Measurements from ENCODE around the gene SHPK.
A peak's percentile ranks its signal among the peaks of the same experiment; 100 is the strongest.

Gene SHPK

DNA sequence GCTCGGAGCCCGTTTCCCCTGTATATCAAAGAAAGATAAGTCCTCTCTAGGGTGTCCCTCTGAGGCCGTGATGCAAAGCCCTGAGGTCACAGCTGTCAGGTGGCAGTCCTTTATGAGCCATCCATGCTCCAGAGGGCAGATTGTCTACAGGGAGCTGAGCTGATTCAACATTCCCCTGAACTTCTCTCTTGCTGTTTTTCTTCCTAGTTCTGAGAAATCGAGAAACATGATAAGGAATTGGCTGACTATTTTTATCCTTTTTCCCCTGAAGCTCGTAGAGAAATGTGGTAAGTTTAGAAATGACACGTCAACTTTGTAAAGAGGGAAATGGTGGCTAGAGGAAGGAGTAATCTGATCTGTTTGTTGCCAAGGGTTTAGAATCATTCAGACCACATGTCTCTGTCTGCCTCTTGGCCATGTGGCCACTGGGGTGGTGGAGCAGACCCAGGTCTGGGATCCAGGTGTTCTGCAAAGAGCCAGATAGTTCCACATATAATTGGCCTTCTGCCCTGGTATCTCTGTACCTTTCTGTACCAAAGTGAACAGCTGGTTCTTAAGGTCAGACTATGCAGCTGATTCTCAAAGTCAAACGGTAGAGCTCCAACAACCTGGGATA, 4.0 kb upstream of the SHPK start:
- ATAC-seq, result no peak
- TF ChIP-seq ZFP3 (CRISPR knock-in tag; IDR thresholded peaks at IDR 0.05), result no peak
- no peak for TF ChIP-seq TCF4 (CRISPR knock-in tag; IDR thresholded peaks at IDR 0.05; ENCODE audit: borderline replicate concordance)
- TF ChIP-seq GLIS3 (CRISPR knock-in tag; IDR thresholded peaks at IDR 0.05), result no peak
- TF ChIP-seq, protein P1, sequence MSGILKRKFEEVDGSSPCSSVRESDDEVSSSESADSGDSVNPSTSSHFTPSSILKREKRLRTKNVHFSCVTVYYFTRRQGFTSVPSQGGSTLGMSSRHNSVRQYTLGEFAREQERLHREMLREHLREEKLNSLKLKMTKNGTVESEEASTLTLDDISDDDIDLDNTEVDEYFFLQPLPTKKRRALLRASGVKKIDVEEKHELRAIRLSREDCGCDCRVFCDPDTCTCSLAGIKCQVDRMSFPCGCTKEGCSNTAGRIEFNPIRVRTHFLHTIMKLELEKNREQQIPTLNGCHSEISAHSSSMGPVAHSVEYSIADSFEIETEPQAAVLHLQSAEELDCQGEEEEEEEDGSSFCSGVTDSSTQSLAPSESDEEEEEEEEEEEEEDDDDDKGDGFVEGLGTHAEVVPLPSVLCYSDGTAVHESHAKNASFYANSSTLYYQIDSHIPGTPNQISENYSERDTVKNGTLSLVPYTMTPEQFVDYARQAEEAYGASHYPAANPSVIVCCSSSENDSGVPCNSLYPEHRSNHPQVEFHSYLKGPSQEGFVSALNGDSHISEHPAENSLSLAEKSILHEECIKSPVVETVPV (CRISPR knock-in tag; IDR thresholded peaks at IDR 0.05), result no peak
- TF ChIP-seq BACH2 (CRISPR knock-in tag; IDR thresholded peaks at IDR 0.05; ENCODE audit: borderline replicate concordance), result no peak
- no peak for TF ChIP-seq ISL1 (CRISPR knock-in tag; IDR thresholded peaks at IDR 0.05)
- no peak for TF ChIP-seq ZNF8 (CRISPR knock-in tag; IDR thresholded peaks at IDR 0.05)
- TF ChIP-seq TOX (CRISPR knock-in tag; IDR thresholded peaks at IDR 0.05; ENCODE audit: borderline replicate concordance), result no peak
- TF ChIP-seq SNAI2 (CRISPR knock-in tag; IDR thresholded peaks at IDR 0.05), result no peak
- no peak for TF ChIP-seq ZNF70 (CRISPR knock-in tag; IDR thresholded peaks at IDR 0.05)
- TF ChIP-seq ESRRG (CRISPR knock-in tag; IDR thresholded peaks at IDR 0.05), result no peak
- no peak for TF ChIP-seq CSDC2 (CRISPR knock-in tag; IDR thresholded peaks at IDR 0.05)

DNA sequence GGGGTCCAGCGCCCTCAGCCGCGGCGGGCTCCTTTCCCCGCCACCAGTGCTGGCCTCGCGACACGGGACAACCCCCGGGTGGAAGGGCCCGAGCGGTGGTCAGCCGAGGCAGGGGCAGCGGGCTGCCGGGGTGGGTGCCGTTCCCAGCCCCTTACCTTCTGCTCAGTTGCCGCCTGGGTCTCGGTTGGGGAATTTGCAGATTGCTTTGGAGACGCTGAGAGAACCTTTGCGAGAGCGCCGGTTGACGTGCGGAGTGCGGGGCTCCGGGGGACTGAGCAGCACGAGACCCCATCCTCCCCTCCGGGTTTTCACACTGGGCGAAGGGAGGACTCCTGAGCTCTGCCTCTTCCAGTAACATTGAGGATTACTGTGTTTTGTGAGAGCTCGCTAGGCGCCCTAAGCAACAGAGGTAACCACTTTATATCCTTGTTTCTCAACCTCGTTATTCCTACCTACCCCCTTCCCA, 891 bp upstream of the SHPK start:
- no peak for TF ChIP-seq ZNF8 (CRISPR knock-in tag; IDR thresholded peaks at IDR 0.05)
- TF ChIP-seq, protein P1 (CRISPR knock-in tag; IDR thresholded peaks at IDR 0.05), result no peak
- peak; percentile 16 for ATAC-seq

DNA sequence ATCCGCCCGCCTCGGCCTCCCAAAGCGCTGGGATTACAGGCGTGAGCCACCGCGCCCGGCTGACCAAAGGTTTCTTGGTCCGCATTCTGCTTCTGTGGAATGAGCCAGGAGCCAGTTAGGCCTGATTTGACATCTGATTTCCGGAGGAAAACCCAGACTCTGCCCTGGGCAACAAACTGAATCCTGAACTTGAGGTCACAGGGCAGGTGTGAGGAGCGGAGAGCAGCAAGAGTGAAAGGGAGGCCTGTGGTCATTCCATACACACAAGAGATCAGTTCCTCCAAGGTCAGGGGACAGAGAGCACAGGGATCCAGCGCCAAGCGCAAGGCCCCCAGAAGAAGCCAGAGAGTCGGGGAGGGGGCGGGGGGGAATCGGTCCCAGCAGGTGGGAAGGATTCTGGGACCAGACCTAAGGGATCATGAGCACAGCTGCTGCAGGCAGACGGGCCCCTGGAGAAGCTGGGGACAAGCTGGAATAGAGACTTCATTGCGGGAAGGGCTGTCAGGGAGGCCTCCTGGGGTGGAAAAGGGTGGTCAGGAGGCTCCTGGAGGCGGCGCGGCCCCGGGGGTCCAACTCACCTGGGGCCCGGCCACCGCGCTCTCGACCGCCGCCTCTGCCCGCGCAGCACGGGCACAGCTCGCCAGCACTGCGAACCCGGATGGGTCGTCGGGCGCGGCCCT, 436 bp downstream of the SHPK start:
- ATAC-seq, result peak; percentile 4
- TF ChIP-seq ZNF8 (CRISPR knock-in tag; IDR thresholded peaks at IDR 0.05) (no peak), BACH2 (CRISPR knock-in tag; IDR thresholded peaks at IDR 0.05; ENCODE audit: borderline replicate concordance) (no peak), ZNF565 (CRISPR knock-in tag; conservative IDR thresholded peaks at IDR 0.05; ENCODE audit: low read depth) (no peak), ISL1 (CRISPR knock-in tag; IDR thresholded peaks at IDR 0.05) (no peak), CSDC2 (CRISPR knock-in tag; IDR thresholded peaks at IDR 0.05) (no peak), TCF4 (CRISPR knock-in tag; IDR thresholded peaks at IDR 0.05; ENCODE audit: borderline replicate concordance) (no peak), ZC3H10 (CRISPR knock-in tag; IDR thresholded peaks at IDR 0.05) (no peak), PPARA (CRISPR knock-in tag; IDR thresholded peaks at IDR 0.05; ENCODE audit: borderline replicate concordance) (no peak), SNAI2 (CRISPR knock-in tag; IDR thresholded peaks at IDR 0.05) (no peak), ZFP30 (CRISPR knock-in tag; IDR thresholded peaks at IDR 0.05) (no peak), TOX (CRISPR knock-in tag; IDR thresholded peaks at IDR 0.05; ENCODE audit: borderline replicate concordance) (no peak), OSR1 (CRISPR knock-in tag; IDR thresholded peaks at IDR 0.05) (no peak), ZNF70 (CRISPR knock-in tag; IDR thresholded peaks at IDR 0.05) (no peak), GLIS3 (CRISPR knock-in tag; IDR thresholded peaks at IDR 0.05) (no peak)
- TF ChIP-seq, protein P2, sequence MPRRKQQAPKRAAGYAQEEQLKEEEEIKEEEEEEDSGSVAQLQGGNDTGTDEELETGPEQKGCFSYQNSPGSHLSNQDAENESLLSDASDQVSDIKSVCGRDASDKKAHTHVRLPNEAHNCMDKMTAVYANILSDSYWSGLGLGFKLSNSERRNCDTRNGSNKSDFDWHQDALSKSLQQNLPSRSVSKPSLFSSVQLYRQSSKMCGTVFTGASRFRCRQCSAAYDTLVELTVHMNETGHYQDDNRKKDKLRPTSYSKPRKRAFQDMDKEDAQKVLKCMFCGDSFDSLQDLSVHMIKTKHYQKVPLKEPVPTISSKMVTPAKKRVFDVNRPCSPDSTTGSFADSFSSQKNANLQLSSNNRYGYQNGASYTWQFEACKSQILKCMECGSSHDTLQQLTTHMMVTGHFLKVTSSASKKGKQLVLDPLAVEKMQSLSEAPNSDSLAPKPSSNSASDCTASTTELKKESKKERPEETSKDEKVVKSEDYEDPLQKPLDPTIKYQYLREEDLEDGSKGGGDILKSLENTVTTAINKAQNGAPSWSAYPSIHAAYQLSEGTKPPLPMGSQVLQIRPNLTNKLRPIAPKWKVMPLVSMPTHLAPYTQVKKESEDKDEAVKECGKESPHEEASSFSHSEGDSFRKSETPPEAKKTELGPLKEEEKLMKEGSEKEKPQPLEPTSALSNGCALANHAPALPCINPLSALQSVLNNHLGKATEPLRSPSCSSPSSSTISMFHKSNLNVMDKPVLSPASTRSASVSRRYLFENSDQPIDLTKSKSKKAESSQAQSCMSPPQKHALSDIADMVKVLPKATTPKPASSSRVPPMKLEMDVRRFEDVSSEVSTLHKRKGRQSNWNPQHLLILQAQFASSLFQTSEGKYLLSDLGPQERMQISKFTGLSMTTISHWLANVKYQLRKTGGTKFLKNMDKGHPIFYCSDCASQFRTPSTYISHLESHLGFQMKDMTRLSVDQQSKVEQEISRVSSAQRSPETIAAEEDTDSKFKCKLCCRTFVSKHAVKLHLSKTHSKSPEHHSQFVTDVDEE (CRISPR knock-in tag; IDR thresholded peaks at IDR 0.05), result no peak
- TF ChIP-seq, protein P3, sequence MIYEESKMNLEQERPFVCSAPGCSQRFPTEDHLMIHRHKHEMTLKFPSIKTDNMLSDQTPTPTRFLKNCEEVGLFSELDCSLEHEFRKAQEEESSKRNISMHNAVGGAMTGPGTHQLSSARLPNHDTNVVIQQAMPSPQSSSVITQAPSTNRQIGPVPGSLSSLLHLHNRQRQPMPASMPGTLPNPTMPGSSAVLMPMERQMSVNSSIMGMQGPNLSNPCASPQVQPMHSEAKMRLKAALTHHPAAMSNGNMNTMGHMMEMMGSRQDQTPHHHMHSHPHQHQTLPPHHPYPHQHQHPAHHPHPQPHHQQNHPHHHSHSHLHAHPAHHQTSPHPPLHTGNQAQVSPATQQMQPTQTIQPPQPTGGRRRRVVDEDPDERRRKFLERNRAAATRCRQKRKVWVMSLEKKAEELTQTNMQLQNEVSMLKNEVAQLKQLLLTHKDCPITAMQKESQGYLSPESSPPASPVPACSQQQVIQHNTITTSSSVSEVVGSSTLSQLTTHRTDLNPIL (CRISPR knock-in tag; IDR thresholded peaks at IDR 0.05; ENCODE audit: low read depth), result no peak
- TF ChIP-seq, protein P4, sequence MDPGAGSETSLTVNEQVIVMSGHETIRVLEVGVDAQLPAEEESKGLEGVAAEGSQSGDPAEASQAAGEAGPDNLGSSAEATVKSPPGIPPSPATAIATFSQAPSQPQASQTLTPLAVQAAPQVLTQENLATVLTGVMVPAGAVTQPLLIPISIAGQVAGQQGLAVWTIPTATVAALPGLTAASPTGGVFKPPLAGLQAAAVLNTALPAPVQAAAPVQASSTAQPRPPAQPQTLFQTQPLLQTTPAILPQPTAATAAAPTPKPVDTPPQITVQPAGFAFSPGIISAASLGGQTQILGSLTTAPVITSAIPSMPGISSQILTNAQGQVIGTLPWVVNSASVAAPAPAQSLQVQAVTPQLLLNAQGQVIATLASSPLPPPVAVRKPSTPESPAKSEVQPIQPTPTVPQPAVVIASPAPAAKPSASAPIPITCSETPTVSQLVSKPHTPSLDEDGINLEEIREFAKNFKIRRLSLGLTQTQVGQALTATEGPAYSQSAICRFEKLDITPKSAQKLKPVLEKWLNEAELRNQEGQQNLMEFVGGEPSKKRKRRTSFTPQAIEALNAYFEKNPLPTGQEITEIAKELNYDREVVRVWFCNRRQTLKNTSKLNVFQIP (CRISPR knock-in tag; IDR thresholded peaks at IDR 0.05; ENCODE audit: borderline replicate concordance, low read depth), result no peak
- TF ChIP-seq, protein P1 (CRISPR knock-in tag; IDR thresholded peaks at IDR 0.05), result no peak

All from SK-N-SH treated with all-trans-retinoic acid at 6 μM for 48 hours (cell line).